ENCODE data around the gene BTAF1. TPM values are rescaled to one million over a fixed set of nuclear protein-coding genes. Genes with fewer than 3 reads are reported as not detected.

BTAF1 gene
- total RNA-seq, 1 experiment from 2014 or later = 49.6 TPM

- H3K27ac Mint-ChIP-seq = no peak overlapping the region
- CTCF ChIA-PET = interaction anchor here (0.6 to 1.1 kb wide), 2 partner anchors 35 to 403 kb away, joined by 5 to 7 read pairs; no protein-coding TSS in a partner anchor
- ATAC-seq (peak; percentile 88), DNase-seq (ENCODE audit: low spot score) (peak; percentile 42)
- 0 out of 2 replicates have a peak, but pooled peaks cover 4% of the 10 kb centered on the region for H3K27me3 Mint-ChIP-seq (ENCODE audit: low read depth)
- POLR2A ChIA-PET = interaction anchor here (1.1 kb wide), 1 partner anchor 122 kb away, joined by 3 read pairs; the partner anchor contains the start of gene BTAF1
- TF ChIP-seq ZNF423 (CRISPR knock-in tag; IDR thresholded peaks at IDR 0.05) (0 out of 2 replicates have a peak, but pooled peaks have one; percentile 21), TEAD1 (CRISPR knock-in tag; IDR thresholded peaks at IDR 0.05) (no peak), MYBL2 (CRISPR knock-in tag; IDR thresholded peaks at IDR 0.05) (0 out of 2 replicates have a peak, but pooled peaks have one; percentile 47), RELA (CRISPR knock-in tag; IDR thresholded peaks at IDR 0.05; ENCODE audit: borderline replicate concordance) (0 out of 2 replicates have a peak, but pooled peaks have one; percentile 20), ETV6 (CRISPR knock-in tag; IDR thresholded peaks at IDR 0.05) (peak; percentile 44; the same call in 1 of the 2 replicates)
- no peaks in the 10 kb centered on the region for H3K9me3 Mint-ChIP-seq
- H3K36me3 Mint-ChIP-seq = no peaks in the 10 kb centered on the region
- H3K4me3 Mint-ChIP-seq = peak overlapping the region; percentile 60
- H3K4me1 Mint-ChIP-seq = peaks cover 20% of the 10 kb centered on the region
Measured at GRCh38 chr10:92045641-92046106, 122.1 kb downstream of the BTAF1 start.

GRCh38 chr10:92047215-92047614 is 123.6 kb downstream of the BTAF1 start:
- Mint-ChIP-seq H3K36me3 (no peaks in the 10 kb centered on the region), H3K4me3 (no peak overlapping the region), H3K27ac (no peak overlapping the region), H3K9me3 (no peaks in the 10 kb centered on the region), H3K4me1 (peaks cover 17% of the 10 kb centered on the region), H3K27me3 (ENCODE audit: low read depth) (0 out of 2 replicates have a peak, but pooled peaks cover 4% of the 10 kb centered on the region)
- DNase-seq (ENCODE audit: low spot score) (no peak), ATAC-seq (no peak)
- ChIA-PET POLR2A (no interaction called here), CTCF (no interaction called here)
- TF ChIP-seq ZNF425 (CRISPR knock-in tag; conservative IDR thresholded peaks at IDR 0.05) = no peak
- TF ChIP-seq AFF4 (CRISPR knock-in tag; IDR thresholded peaks at IDR 0.05; ENCODE audit: borderline replicate concordance) = no peak
- no peak for TF ChIP-seq NR2C2 (CRISPR knock-in tag; IDR thresholded peaks at IDR 0.05)
- no peak for TF ChIP-seq E2F4 (CRISPR knock-in tag; IDR thresholded peaks at IDR 0.05; ENCODE audit: borderline replicate concordance, low read depth)

- Mint-ChIP-seq H3K4me3 (no peak overlapping the region), H3K27me3 (ENCODE audit: low read depth) (no peaks in the 10 kb centered on the region), H3K27ac (no peak overlapping the region), H3K4me1 (0 out of 2 replicates have a peak, but pooled peaks cover 3% of the 10 kb centered on the region), H3K9me3 (no peaks in the 10 kb centered on the region), H3K36me3 (no peaks in the 10 kb centered on the region)
- ChIA-PET CTCF (interaction anchor here (0.6 to 1.0 kb wide), 2 partner anchors 14 to 28 kb away, joined by 3 to 4 read pairs; no protein-coding TSS in a partner anchor), POLR2A (no interaction called here)
- DNase-seq (ENCODE audit: low spot score) = no peak
- TF ChIP-seq RELA (CRISPR knock-in tag; IDR thresholded peaks at IDR 0.05; ENCODE audit: borderline replicate concordance) = no peak
- no peak for TF ChIP-seq JUN (CRISPR knock-in tag; IDR thresholded peaks at IDR 0.05)
- no peak for TF ChIP-seq NR1H2 (CRISPR knock-in tag; IDR thresholded peaks at IDR 0.05)
- TF ChIP-seq ATF3 (CRISPR knock-in tag; conservative IDR thresholded peaks at IDR 0.05) = no peak
- TF ChIP-seq SMAD3 (CRISPR knock-in tag; IDR thresholded peaks at IDR 0.05; ENCODE audit: borderline replicate concordance) = no peak
- TF ChIP-seq ESRRA (CRISPR knock-in tag; IDR thresholded peaks at IDR 0.05; ENCODE audit: borderline replicate concordance) = no peak
- no peak for TF ChIP-seq ELF4 (CRISPR knock-in tag; IDR thresholded peaks at IDR 0.05; ENCODE audit: low read depth)
- no peak for TF ChIP-seq ZBTB21 (CRISPR knock-in tag; IDR thresholded peaks at IDR 0.05; ENCODE audit: borderline replicate concordance)
- no peak for TF ChIP-seq ZNF219 (CRISPR knock-in tag; IDR thresholded peaks at IDR 0.05; ENCODE audit: borderline replicate concordance)
- no peak for TF ChIP-seq ERG (CRISPR knock-in tag; IDR thresholded peaks at IDR 0.05)
- no peak for TF ChIP-seq TCF7 (CRISPR knock-in tag; IDR thresholded peaks at IDR 0.05; ENCODE audit: low read depth)
- no peak for TF ChIP-seq NFE2L1 (CRISPR knock-in tag; IDR thresholded peaks at IDR 0.05)
- no peak for ATAC-seq
Measured at GRCh38 chr10:92052088-92052487, 128.5 kb downstream of the BTAF1 start.
